Gastrocnemius medialis (tissue), 4 donors: Measurements from ENCODE around the gene ADH1A.
"Not testable (repeated sequence)": the region's sequence is repeated elsewhere in the genome, so short reads cannot be mapped to it uniquely, and the experiment has no call there.

ENCODE experiments used
- POLR2A ChIP-seq, 2 donors: fragments of 450-650 bp; IDR thresholded peaks; one replicate each; pipeline ENCODE4 v1.6.1; 2017; ENCODE audit warnings: antibody characterized with exemption in 2 of 2, mild to moderate bottlenecking in 2 of 2, moderate library complexity in 2 of 2
- TF ChIP-seq, protein P1 (sequence below), 5 experiments: fragments of 450-650 bp in 3 of 5; fragments of 200-600 bp in 2 of 5; sonication (generic) in 2 of 5; IDR thresholded peaks in 4 of 5; conservative IDR thresholded peaks in 1 of 5; 1 replicate in 4 of 5; 2 replicates in 1 of 5; pipeline ENCODE4 v1.5.1; 2016 to 2019; ENCODE audit warnings: antibody characterized with exemption in 5 of 5, mild to moderate bottlenecking in 3 of 5, moderate library complexity in 3 of 5

DNA sequence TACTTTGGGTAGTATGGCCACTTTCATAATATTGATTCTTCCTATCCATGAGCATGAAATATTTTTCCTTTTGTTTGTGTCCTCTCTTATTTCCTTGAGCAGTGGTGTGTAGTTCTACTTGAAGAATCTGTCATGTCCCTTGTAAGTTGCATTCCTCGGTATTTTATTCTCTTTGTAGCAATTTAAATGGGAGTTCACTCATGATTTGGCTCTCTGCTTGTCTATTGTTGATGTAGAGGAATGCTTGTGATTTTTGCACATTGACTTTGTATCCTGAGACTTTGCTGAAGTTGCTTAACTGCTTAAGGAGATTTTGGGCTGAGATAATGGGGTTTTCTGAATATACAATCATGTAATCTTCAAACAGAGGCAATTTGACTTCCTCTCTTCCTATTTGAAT, 62.1 kb downstream of the ADH1A start:
- TF ChIP-seq, protein P1, sequence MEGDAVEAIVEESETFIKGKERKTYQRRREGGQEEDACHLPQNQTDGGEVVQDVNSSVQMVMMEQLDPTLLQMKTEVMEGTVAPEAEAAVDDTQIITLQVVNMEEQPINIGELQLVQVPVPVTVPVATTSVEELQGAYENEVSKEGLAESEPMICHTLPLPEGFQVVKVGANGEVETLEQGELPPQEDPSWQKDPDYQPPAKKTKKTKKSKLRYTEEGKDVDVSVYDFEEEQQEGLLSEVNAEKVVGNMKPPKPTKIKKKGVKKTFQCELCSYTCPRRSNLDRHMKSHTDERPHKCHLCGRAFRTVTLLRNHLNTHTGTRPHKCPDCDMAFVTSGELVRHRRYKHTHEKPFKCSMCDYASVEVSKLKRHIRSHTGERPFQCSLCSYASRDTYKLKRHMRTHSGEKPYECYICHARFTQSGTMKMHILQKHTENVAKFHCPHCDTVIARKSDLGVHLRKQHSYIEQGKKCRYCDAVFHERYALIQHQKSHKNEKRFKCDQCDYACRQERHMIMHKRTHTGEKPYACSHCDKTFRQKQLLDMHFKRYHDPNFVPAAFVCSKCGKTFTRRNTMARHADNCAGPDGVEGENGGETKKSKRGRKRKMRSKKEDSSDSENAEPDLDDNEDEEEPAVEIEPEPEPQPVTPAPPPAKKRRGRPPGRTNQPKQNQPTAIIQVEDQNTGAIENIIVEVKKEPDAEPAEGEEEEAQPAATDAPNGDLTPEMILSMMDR (IDR thresholded peaks at IDR 0.05 in 4 of 5, conservative IDR thresholded peaks at IDR 0.05 in 1 of 5) = not testable (repeated sequence)
- not testable (repeated sequence) for TF ChIP-seq POLR2A (IDR thresholded peaks at IDR 0.05)
